Parathyroid adenoma (tissue), 2 donors: ENCODE data around the gene PRAMEF13.
"Not testable (repeated sequence)": the region's sequence is repeated elsewhere in the genome, so short reads cannot be mapped to it uniquely, and the experiment has no call there.

ENCODE experiments used
- H2AFZ ChIP-seq: fragments of 300-600 bp; sonication (generic); one replicate; pipeline ENCODE4 v1.7.0; 2017; ENCODE audit warnings: antibody characterized with exemption, mild to moderate bottlenecking
- H3K27ac ChIP-seq: fragments of 300-600 bp; sonication (generic); one replicate; pipeline ENCODE4 v1.7.0; 2017
- H3K27me3 ChIP-seq: fragments of 300-600 bp; sonication (generic); one replicate; pipeline ENCODE4 v1.7.0; 2017; ENCODE audit warnings: low read length; ENCODE audit not compliant: control insufficient read depth, insufficient read depth
- H3K36me3 ChIP-seq: fragments of 300-600 bp; sonication (generic); one replicate; pipeline ENCODE4 v1.7.0; 2017; ENCODE audit warnings: low read length; ENCODE audit not compliant: control insufficient read depth, insufficient read depth
- H3K4me1 ChIP-seq: fragments of 300-600 bp; sonication (generic); one replicate; pipeline ENCODE4 v1.7.0; 2017; ENCODE audit warnings: control low read depth
- H3K4me2 ChIP-seq: fragments of 300-600 bp; sonication (generic); one replicate; pipeline ENCODE4 v1.7.0; 2017; ENCODE audit warnings: low read length
- H3K4me3 ChIP-seq: fragments of 300-600 bp; sonication (generic); one replicate; pipeline ENCODE4 v1.7.0; 2017; ENCODE audit warnings: low read depth, low read length
- H3K79me2 ChIP-seq: fragments of 300-600 bp; sonication (generic); one replicate; pipeline ENCODE4 v1.7.0; 2017; ENCODE audit warnings: control low read depth
- H3K9ac ChIP-seq: fragments of 300-600 bp; sonication (generic); one replicate; pipeline ENCODE4 v1.7.0; 2017; ENCODE audit warnings: mild to moderate bottlenecking
- H3K9me3 ChIP-seq: fragments of 300-600 bp; sonication (generic); one replicate; pipeline ENCODE4 v1.7.0; 2017; ENCODE audit warnings: low read length; ENCODE audit not compliant: control insufficient read depth
- donor health status: primary hyperparathyroidism.

Gene PRAMEF13

DNA sequence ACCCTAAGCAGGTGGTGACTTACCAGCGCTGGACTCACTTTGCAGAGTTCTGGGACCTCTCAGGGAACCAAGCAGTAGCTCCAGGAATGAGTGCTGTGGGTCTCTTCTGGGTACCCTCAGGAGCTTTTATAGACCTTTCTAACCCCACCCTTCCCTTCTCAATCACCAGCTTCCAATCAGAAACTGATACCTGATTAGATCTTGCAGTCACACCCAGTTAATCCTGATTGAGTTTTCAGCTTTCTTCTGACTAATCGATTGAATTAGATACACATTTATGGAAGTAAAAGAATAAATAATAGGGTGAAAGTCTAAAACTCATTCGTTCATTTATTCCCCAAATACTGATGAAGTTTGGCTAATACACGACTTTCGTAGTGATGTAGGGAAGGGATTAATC lies at the start of gene PRAMEF13:
Gene PRAMEF13 (minus strand): TSS at position 101 of the 400 bp plus-strand sequence. CDS start 1,820 bp downstream, outside the sequence.
- not testable (repeated sequence) for H2AFZ ChIP-seq, H3K79me2 ChIP-seq, H3K9me3 ChIP-seq, H3K27ac ChIP-seq, H3K4me3 ChIP-seq, H3K4me2 ChIP-seq, H3K27me3 ChIP-seq, H3K4me1 ChIP-seq, H3K36me3 ChIP-seq, H3K9ac ChIP-seq

DNA sequence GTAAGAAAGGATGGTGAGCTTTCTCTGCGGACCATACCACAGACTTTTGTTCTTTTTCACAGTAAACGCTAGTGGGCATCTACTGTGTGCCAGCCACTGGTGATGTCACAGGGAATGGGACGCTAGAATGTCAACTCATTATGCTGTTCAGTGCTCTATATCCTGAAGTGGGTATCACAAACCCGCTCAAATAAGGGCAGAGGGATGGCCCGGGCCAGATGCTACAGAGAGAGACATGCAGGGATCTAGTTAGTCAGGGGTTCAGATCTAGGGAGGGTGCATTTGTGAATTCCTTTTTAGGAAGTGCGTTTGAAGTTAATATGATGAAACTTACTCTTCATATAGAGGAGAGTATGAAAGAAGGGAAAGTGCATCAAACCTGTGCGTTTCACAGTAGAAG lies 45.9 kb upstream of the PRAMEF13 start:
- not testable (repeated sequence) for H3K9me3 ChIP-seq, H3K36me3 ChIP-seq

GRCh38 chr1:13246554-13246871 lies 45.3 kb upstream of the PRAMEF13 start:
- H3K27me3 ChIP-seq, H3K79me2 ChIP-seq, H2AFZ ChIP-seq, H3K9ac ChIP-seq, H3K36me3 ChIP-seq, H3K9me3 ChIP-seq, H3K27ac ChIP-seq, H3K4me2 ChIP-seq, H3K4me1 ChIP-seq, H3K4me3 ChIP-seq: not testable (repeated sequence)

More for the DNA sequence above, 45.9 kb upstream of the PRAMEF13 start:
- not testable (repeated sequence) for H3K79me2 ChIP-seq, H3K4me2 ChIP-seq, H3K4me1 ChIP-seq, H3K4me3 ChIP-seq, H3K27me3 ChIP-seq, H3K9ac ChIP-seq, H3K27ac ChIP-seq, H2AFZ ChIP-seq

- not testable (repeated sequence) for H3K4me2 ChIP-seq, H3K9me3 ChIP-seq, H3K9ac ChIP-seq, H3K36me3 ChIP-seq, H2AFZ ChIP-seq, H3K79me2 ChIP-seq, H3K4me3 ChIP-seq, H3K27ac ChIP-seq, H3K4me1 ChIP-seq, H3K27me3 ChIP-seq
Measured at GRCh38 chr1:13245841-13246553, 44.8 kb upstream of the PRAMEF13 start.

GRCh38 chr1:13243536-13244263 lies 42.5 kb upstream of the PRAMEF13 start:
- H3K27me3 ChIP-seq, H3K4me3 ChIP-seq, H3K79me2 ChIP-seq, H3K9ac ChIP-seq, H3K9me3 ChIP-seq, H3K36me3 ChIP-seq, H3K4me2 ChIP-seq, H3K27ac ChIP-seq, H3K4me1 ChIP-seq, H2AFZ ChIP-seq: not testable (repeated sequence)

- not testable (repeated sequence) for H3K27ac ChIP-seq
Measured at GRCh38 chr1:13239633-13240032, 38.4 kb upstream of the PRAMEF13 start.

DNA sequence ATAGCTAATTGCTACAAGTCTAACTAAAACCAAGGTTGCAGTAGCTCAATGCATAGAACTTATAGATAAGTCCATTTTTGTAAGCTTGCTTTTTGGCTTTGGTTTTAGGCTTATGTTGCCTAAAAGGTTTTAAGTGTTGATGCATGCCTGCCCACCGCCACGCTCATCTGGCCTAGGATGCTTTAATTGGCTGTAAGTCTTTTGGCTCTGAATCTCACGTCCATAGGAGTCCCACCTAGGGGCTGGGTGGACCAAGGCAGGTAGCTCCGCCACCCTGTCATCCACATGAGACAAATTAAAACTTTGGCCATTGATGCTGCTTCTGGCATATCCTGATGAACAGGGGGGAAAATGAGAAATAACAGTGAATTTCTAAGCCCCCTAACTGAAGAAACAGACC lies 36.4 kb upstream of the PRAMEF13 start:
- H3K4me1 ChIP-seq, H3K27me3 ChIP-seq: not testable (repeated sequence)

More at GRCh38 chr1:13239633-13240032, 38.4 kb upstream of the PRAMEF13 start:
- not testable (repeated sequence) for H2AFZ ChIP-seq, H3K79me2 ChIP-seq, H3K9me3 ChIP-seq, H3K36me3 ChIP-seq, H3K9ac ChIP-seq, H3K27me3 ChIP-seq, H3K4me1 ChIP-seq, H3K4me3 ChIP-seq, H3K4me2 ChIP-seq

GRCh38 chr1:13234057-13234456 lies 32.8 kb upstream of the PRAMEF13 start:
- not testable (repeated sequence) for H3K36me3 ChIP-seq, H3K4me1 ChIP-seq, H3K9ac ChIP-seq, H3K79me2 ChIP-seq, H3K9me3 ChIP-seq, H3K4me2 ChIP-seq, H2AFZ ChIP-seq, H3K27me3 ChIP-seq, H3K27ac ChIP-seq, H3K4me3 ChIP-seq

More for the DNA sequence above, 36.4 kb upstream of the PRAMEF13 start:
- H3K9me3 ChIP-seq, H3K4me2 ChIP-seq, H3K9ac ChIP-seq, H3K36me3 ChIP-seq, H3K79me2 ChIP-seq, H3K4me3 ChIP-seq, H3K27ac ChIP-seq, H2AFZ ChIP-seq: not testable (repeated sequence)

GRCh38 chr1:13232056-13232455 lies 30.8 kb upstream of the PRAMEF13 start:
- not testable (repeated sequence) for H3K9ac ChIP-seq, H3K27me3 ChIP-seq, H3K4me1 ChIP-seq, H3K9me3 ChIP-seq, H3K36me3 ChIP-seq, H3K4me2 ChIP-seq, H3K79me2 ChIP-seq, H3K4me3 ChIP-seq, H3K27ac ChIP-seq, H2AFZ ChIP-seq

- H2AFZ ChIP-seq, H3K79me2 ChIP-seq, H3K4me1 ChIP-seq, H3K4me3 ChIP-seq, H3K27me3 ChIP-seq, H3K27ac ChIP-seq, H3K9me3 ChIP-seq, H3K4me2 ChIP-seq, H3K36me3 ChIP-seq, H3K9ac ChIP-seq: not testable (repeated sequence)
Measured at GRCh38 chr1:13231061-13231750, 30.0 kb upstream of the PRAMEF13 start.

DNA sequence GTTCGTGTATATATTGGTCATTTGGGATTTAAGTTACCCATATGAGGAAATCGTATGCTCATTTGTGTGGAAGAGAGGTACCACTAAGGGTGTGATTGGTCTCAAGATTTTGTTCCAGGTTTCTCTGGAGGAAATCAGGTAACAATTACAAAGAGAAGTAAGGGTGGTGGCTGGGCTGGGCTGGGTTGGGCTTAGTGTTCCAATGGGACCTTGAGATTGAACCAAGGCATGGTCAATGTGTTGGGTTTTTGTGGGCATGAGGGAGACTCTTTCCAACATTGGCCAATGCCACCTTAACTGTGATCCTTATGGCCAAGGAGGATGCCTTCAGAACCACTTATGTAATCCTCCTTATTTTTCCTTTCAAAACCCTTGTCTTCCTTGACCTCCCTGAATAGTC lies 29.4 kb upstream of the PRAMEF13 start:
- H3K79me2 ChIP-seq, H3K4me2 ChIP-seq, H3K9me3 ChIP-seq, H3K27ac ChIP-seq, H3K4me1 ChIP-seq, H3K4me3 ChIP-seq, H2AFZ ChIP-seq, H3K36me3 ChIP-seq, H3K9ac ChIP-seq, H3K27me3 ChIP-seq: not testable (repeated sequence)
